Right lobe of liver (tissue), 6 donors: ENCODE measurements around the gene ATOH1. TPM values are rescaled to one million over a fixed set of nuclear protein-coding genes. Genes with fewer than 3 reads are reported as not detected.

ENCODE experiments used
- ATAC-seq, 4 donors: fragments of 200-7000 bp; cut with Tn5 transposase; one replicate each; pipeline ENCODE4 v1.9.1; 2020; ENCODE audit warnings: mild to moderate bottlenecking in 4 of 4, moderate library complexity in 4 of 4
- DNase-seq, 3 donors: peaks; one replicate each; pipeline ENCODE4 v3.0.0-alpha.2; 2020
- H3K27ac ChIP-seq, 3 donors: fragments of 200-600 bp; one replicate each; pipeline ENCODE4 v1.8.0; 2022
- H3K27me3 ChIP-seq, 2 donors: fragments of 200-600 bp; one replicate each; pipeline ENCODE4 v1.8.0; 2022
- H3K36me3 ChIP-seq, 4 donors: fragments of 200-600 bp; sonication (generic) in 1 of 4; one replicate each; pipeline versions ENCODE4 v1.5.1 to v1.8.0; 2017 to 2022; ENCODE audit warnings: control low read depth in 1 of 4
- H3K4me1 ChIP-seq, 4 donors: fragments of 200-600 bp; sonication (generic) in 1 of 4; one replicate each; pipeline versions ENCODE4 v1.5.1 to v1.8.0; 2017 to 2022; ENCODE audit warnings: control low read depth in 1 of 4
- H3K4me3 ChIP-seq, 3 donors: fragments of 200-600 bp; one replicate each; pipeline ENCODE4 v1.8.0; 2022
- H3K9me3 ChIP-seq, 4 donors: fragments of 200-600 bp; sonication (generic) in 1 of 4; one replicate each; pipeline versions ENCODE4 v1.5.1 to v1.8.0; 2017 to 2022; ENCODE audit warnings: control low read depth in 1 of 4
- CTCF ChIP-seq, 4 donors: fragments of 200-600 bp in 3 of 4; fragments of 450-650 bp in 1 of 4; IDR thresholded peaks; one replicate each; pipeline versions ENCODE4 v1.5.1 to v1.8.0; 2016 to 2022; ENCODE audit warnings: antibody characterized with exemption in 4 of 4, mild to moderate bottlenecking in 2 of 4
- POLR2A ChIP-seq: fragments of 450-650 bp; IDR thresholded peaks from one replicate; pipeline ENCODE4 v1.6.1; 2017; ENCODE audit warnings: antibody characterized with exemption, mild to moderate bottlenecking
- WGBS: methylation state at CpG from one replicate; pipeline ENCODE4 v1.1.6; 2018; ENCODE audit warnings: low coverage, low lambda C conversion rate; ENCODE audit not compliant: insufficient coverage; ENCODE audit errors: missing lambda C conversion rate; 5-methylcytosine and 5-hydroxymethylcytosine counted together
- intact Hi-C, 2 donors: fragments of 100-400 bp; cut with DNase I; formaldehyde crosslinking; loops; one replicate each; pipeline versions ENCODE4 v1.11.2 to v1.14.1; 2022
- total RNA-seq, 6 experiments: library from RNA; depleted of rRNA in 2 of 6; stranded (reverse); fragments of >200 nt in 2 of 6; fragmentation: NEBNext Ultra II Directional in 3 of 6; extraction: Animal tissue kit (Norgen Biotek cat#: 25700) in 3 of 6; gene quantifications; one replicate each; pipeline versions ENCODE4 v1.1.0 to v1.2.4, GENCODE V29; 2016 to 2023
- donor health status: DM: no; HTN: yes; CAD: no.
- donor health status: DM: no; HTN: no; CAD: no.
- donor health status: DM: no; HTN: no; CAD: no.
- donor health status: DM: no; HTN: yes; CAD: no.
- donor health status: DM: no; HTN: yes; CAD: no.

ATOH1 gene
- total RNA-seq, 6 experiments from 2014 or later, result not detected

- Histone ChIP-seq H3K9me3 (no peaks in the 10 kb centered on the region), H3K27me3 (no peaks in the 10 kb centered on the region), H3K4me3 (no peak overlapping the region), H3K36me3 (no peaks in the 10 kb centered on the region), H3K4me1 (no peaks in the 10 kb centered on the region), H3K27ac (no peak overlapping the region)
- DNase-seq, result no peak
- no peak for TF ChIP-seq POLR2A
- no peak for ATAC-seq
- 71% methylated on average over 4 of the region's 4 CpGs for WGBS
- intact Hi-C loops, result loop anchor here in 1 of 2 donors (10.0 kb wide), 1 partner anchor 315 kb away; no protein-coding TSS in a partner anchor
These were observed 18.8 kb upstream of the ATOH1 start for GRCh38 chr4:93809773-93810172.

GRCh38 chr4:93810340-93810992, 18.1 kb upstream of the ATOH1 start:
- TF ChIP-seq POLR2A (no peak), CTCF (IDR thresholded peaks at IDR 0.05) (no peak)
- no peaks in the 10 kb centered on the region for H3K9me3 ChIP-seq
- peak in 1 of 4 donors; percentile 23 for ATAC-seq
- no peak for DNase-seq
- WGBS, result 46% methylated on average over 5 of the region's 5 CpGs
- no peaks in the 10 kb centered on the region for H3K4me1 ChIP-seq
- no peaks in the 10 kb centered on the region for H3K36me3 ChIP-seq
- H3K4me3 ChIP-seq, result no peak overlapping the region
- intact Hi-C loops, result loop anchor here in 1 of 2 donors (10.0 kb wide), 1 partner anchor 314 kb away; no protein-coding TSS in a partner anchor
- H3K27ac ChIP-seq, result no peak overlapping the region
- H3K27me3 ChIP-seq, result no peaks in the 10 kb centered on the region

- Histone ChIP-seq H3K4me3 (no peak overlapping the region), H3K27ac (no peak overlapping the region), H3K4me1 (no peaks in the 10 kb centered on the region), H3K27me3 (no peaks in the 10 kb centered on the region), H3K9me3 (no peaks in the 10 kb centered on the region), H3K36me3 (no peaks in the 10 kb centered on the region)
- intact Hi-C loops, result loop anchor here in 1 of 2 donors (10.0 kb wide), 1 partner anchor 312 kb away; no protein-coding TSS in a partner anchor
- no peak for ATAC-seq
- TF ChIP-seq CTCF (IDR thresholded peaks at IDR 0.05), result no peak
- TF ChIP-seq POLR2A, result no peak
- DNase-seq, result no peak
- WGBS, result 39% methylated on average over 2 of the region's 2 CpGs
These were observed 15.5 kb upstream of the ATOH1 start for GRCh38 chr4:93813092-93813491.

- no peak for TF ChIP-seq POLR2A
- Histone ChIP-seq H3K9me3 (no peaks in the 10 kb centered on the region), H3K36me3 (no peaks in the 10 kb centered on the region), H3K4me3 (no peak overlapping the region), H3K27me3 (no peaks in the 10 kb centered on the region), H3K27ac (no peak overlapping the region), H3K4me1 (no peaks in the 10 kb centered on the region)
- no peak for ATAC-seq
- WGBS, result 58% methylated on average over 3 of the region's 3 CpGs
- DNase-seq, result no peak
- intact Hi-C loops, result loop anchor here in 1 of 2 donors (10.0 kb wide), 1 partner anchor 311 kb away; no protein-coding TSS in a partner anchor
These were observed 14.4 kb upstream of the ATOH1 start for GRCh38 chr4:93814141-93814540.

GRCh38 chr4:93814722-93815121, 13.8 kb upstream of the ATOH1 start:
- H3K36me3 ChIP-seq, result no peaks in the 10 kb centered on the region
- ATAC-seq (peak in 2 of 4 donors; percentile 50 to 52), DNase-seq (no peak)
- no peaks in the 10 kb centered on the region for H3K4me1 ChIP-seq
- 37% methylated on average over 4 of the region's 4 CpGs for WGBS
- no peaks in the 10 kb centered on the region for H3K27me3 ChIP-seq
- intact Hi-C loops, result loop anchor here in 1 of 2 donors (10.0 kb wide), 1 partner anchor 310 kb away; no protein-coding TSS in a partner anchor
- H3K9me3 ChIP-seq, result no peaks in the 10 kb centered on the region
- no peak overlapping the region for H3K4me3 ChIP-seq
- no peak overlapping the region for H3K27ac ChIP-seq
- TF ChIP-seq CTCF (IDR thresholded peaks at IDR 0.05) (no peak), POLR2A (no peak)
